ENCODE data around the gene MUC4.

GRCh38 chr3:195717416-195717815 lies 94.3 kb downstream of the MUC4 start:
- TF ChIP-seq EP300 (IDR thresholded peaks at IDR 0.05; ENCODE audit: borderline replicate concordance in 1 of 2, low read depth in 1 of 2, low read length in 1 of 2) (no peak), ZBTB33 (IDR thresholded peaks at IDR 0.05; ENCODE audit: borderline replicate concordance, low read depth) (no peak), JUND (IDR thresholded peaks at IDR 0.05) (no peak), CTCF (IDR thresholded peaks at IDR 0.05) (no peak), MXI1 (IDR thresholded peaks at IDR 0.05; ENCODE audit: low read depth, low read length) (no peak), GABPA (IDR thresholded peaks at IDR 0.05; ENCODE audit: low read depth) (no peak), SMC3 (IDR thresholded peaks at IDR 0.05; ENCODE audit: low read depth, low read length) (no peak), RFX5 (IDR thresholded peaks at IDR 0.05; ENCODE audit: low read length) (no peak), EZH2phosphoT487 (IDR thresholded peaks at IDR 0.05; ENCODE audit: borderline replicate concordance, low read depth) (no peak), USF2 (IDR thresholded peaks at IDR 0.05; ENCODE audit: borderline replicate concordance, low read depth, low read length) (no peak), TAF1 (IDR thresholded peaks at IDR 0.05; ENCODE audit: borderline replicate concordance, low read depth, low read length) (no peak), GATA2 (CRISPR knock-in tag; IDR thresholded peaks at IDR 0.05) (no peak), TCF12 (IDR thresholded peaks at IDR 0.05) (no peak), POLR2AphosphoS5 (IDR thresholded peaks at IDR 0.05; ENCODE audit: low read depth, low read length) (no peak)
